HG03565 (cell line): ENCODE results near the gene CCDC33.

ENCODE experiments used
- ATAC-seq: cut with Tn5 transposase; IDR thresholded peaks from one replicate; pipeline ENCODE4 v1.9.1; 2021; ENCODE audit warnings: mild to moderate bottlenecking, moderate library complexity; ENCODE audit not compliant: unreplicated experiment

CCDC33 gene

GRCh38 chr15:74311734-74312444 lies 75.8 kb downstream of the CCDC33 start:
- no peak for ATAC-seq

GRCh38 chr15:74312445-74313007 lies 76.4 kb downstream of the CCDC33 start:
- ATAC-seq: no peak

GRCh38 chr15:74313889-74314288 lies 77.8 kb downstream of the CCDC33 start:
- no peak for ATAC-seq

- no peak for ATAC-seq
Measured at GRCh38 chr15:74314795-74315438, 78.8 kb downstream of the CCDC33 start.

GRCh38 chr15:74315626-74316025 lies 79.5 kb downstream of the CCDC33 start:
- ATAC-seq: no peak

- ATAC-seq: no peak
Measured at GRCh38 chr15:74316141-74316540, 80.0 kb downstream of the CCDC33 start.

GRCh38 chr15:74317820-74318375 lies 81.8 kb downstream of the CCDC33 start:
- no peak for ATAC-seq

GRCh38 chr15:74318376-74319137 lies 82.4 kb downstream of the CCDC33 start:
- no peak for ATAC-seq

- no peak for ATAC-seq
Measured at GRCh38 chr15:74319138-74319460, 83.0 kb downstream of the CCDC33 start.

- no peak for ATAC-seq
Measured at GRCh38 chr15:74319596-74320351, 83.6 kb downstream of the CCDC33 start.

GRCh38 chr15:74320352-74321247 lies 84.5 kb downstream of the CCDC33 start:
- no peak for ATAC-seq

GRCh38 chr15:74322558-74323180 lies 86.5 kb downstream of the CCDC33 start:
- no peak for ATAC-seq

- no peak for ATAC-seq
Measured at GRCh38 chr15:74324714-74325113, 88.6 kb downstream of the CCDC33 start.

GRCh38 chr15:74326746-74327145 lies 90.6 kb downstream of the CCDC33 start:
- no peak for ATAC-seq

- ATAC-seq: no peak
Measured at GRCh38 chr15:74327756-74328155, 91.6 kb downstream of the CCDC33 start.

- no peak for ATAC-seq
Measured at GRCh38 chr15:74328331-74329056, 92.4 kb downstream of the CCDC33 start.

GRCh38 chr15:74330861-74331408 lies 94.8 kb downstream of the CCDC33 start:
- ATAC-seq: no peak

- ATAC-seq: no peak
Measured at GRCh38 chr15:74332011-74332410, 95.9 kb downstream of the CCDC33 start.
